GM12872 (cell line): ENCODE measurements around the gene AFG3L2.

Experiments used
- CTCF ChIP-seq: IDR thresholded peaks from 3 replicates; pipeline ENCODE4 v1.5.1; 2011; ENCODE audit warnings: low read depth, mild to moderate bottlenecking, low read length, moderate library complexity; ENCODE audit not compliant: insufficient read depth

AFG3L2 gene

GRCh38 chr18:12376034-12376753 lies 833 bp downstream of the AFG3L2 start:
- TF ChIP-seq CTCF, result no peak

- TF ChIP-seq CTCF, result no peak
Observed at GRCh38 chr18:12374401-12374800, 2.6 kb downstream of the AFG3L2 start.

- TF ChIP-seq CTCF, result no peak
Observed at GRCh38 chr18:12373771-12374116, 3.3 kb downstream of the AFG3L2 start.

GRCh38 chr18:12373116-12373770 lies 3.8 kb downstream of the AFG3L2 start:
- no peak for TF ChIP-seq CTCF

- TF ChIP-seq CTCF, result no peak
Observed at GRCh38 chr18:12372406-12372805, 4.6 kb downstream of the AFG3L2 start.

GRCh38 chr18:12371590-12371989 lies 5.4 kb downstream of the AFG3L2 start:
- TF ChIP-seq CTCF, result no peak

GRCh38 chr18:12369211-12369610 lies 7.8 kb downstream of the AFG3L2 start:
- TF ChIP-seq CTCF, result no peak
